MCF 10A (cell line): Measurements from ENCODE around the gene CDKN3. TPM values are rescaled to one million over a fixed set of nuclear protein-coding genes. Genes with fewer than 3 reads are reported as not detected.
"Not testable (repeated sequence)": the region's sequence is repeated elsewhere in the genome, so short reads cannot be mapped to it uniquely, and the experiment has no call there.

Source experiments
- BruUV-seq: library from RNA; stranded (reverse); fragments of 400-500 nt; replicated peaks from 2 replicates; lab custom pipeline; 2021; lab: Mats Ljungman, UMichigan
- CTCF ChIA-PET: fragments of 300-600 bp; sonication (Branson Sonifier 250); formaldehyde crosslinking; extraction: SDS; loops from one replicate; lab custom pipeline; 2021; ENCODE audit warnings: antibody characterized with exemption, inconsistent platforms; lab: Yijun Ruan, JAX
- POLR2A ChIA-PET: fragments of 300-600, 350-650 bp; sonication (Branson Sonifier 250); formaldehyde crosslinking; extraction: SDS; loops from one replicate; lab custom pipeline; 2020; ENCODE audit warnings: antibody characterized with exemption, inconsistent platforms; lab: Yijun Ruan, JAX
- DNase-seq: peaks from one replicate; pipeline ENCODE4 v3.0.0-alpha.2; 2018; ENCODE audit not compliant: unreplicated experiment
- H3K27ac Mint-ChIP-seq: one replicate; pipeline ENCODE4 v1.8.0; 2022; ENCODE audit warnings: mild to moderate bottlenecking, low read depth, mixed read lengths; ENCODE audit not compliant: unreplicated experiment
- H3K27me3 Mint-ChIP-seq: one replicate; pipeline ENCODE4 v1.8.0; 2022; ENCODE audit warnings: mixed read lengths; ENCODE audit not compliant: insufficient read depth, unreplicated experiment
- H3K36me3 Mint-ChIP-seq: one replicate; pipeline ENCODE4 v1.8.0; 2022; ENCODE audit warnings: mild to moderate bottlenecking, moderate library complexity, mixed read lengths; ENCODE audit not compliant: insufficient read depth, unreplicated experiment
- H3K4me1 Mint-ChIP-seq: one replicate; pipeline ENCODE4 v1.8.0; 2022; ENCODE audit warnings: mixed read lengths; ENCODE audit not compliant: insufficient read depth, unreplicated experiment
- H3K4me3 Mint-ChIP-seq: one replicate; pipeline ENCODE4 v1.8.0; 2022; ENCODE audit warnings: mild to moderate bottlenecking, moderate library complexity, mixed read lengths; ENCODE audit not compliant: unreplicated experiment
- H3K9me3 Mint-ChIP-seq: one replicate; pipeline ENCODE4 v1.8.0; 2022; ENCODE audit warnings: mixed read lengths; ENCODE audit not compliant: unreplicated experiment
- intact Hi-C: fragments of 100-400 bp; cut with micrococcal nuclease; formaldehyde crosslinking; loops from 2 replicates; pipeline ENCODE4 v1.14.1; 2022
- total RNA-seq: library from RNA; stranded (reverse); gene quantifications from 2 replicates; pipeline ENCODE4 v1.2.3, GENCODE V29; 2022
- TF ChIP-seq, protein P1 (sequence below): fragments of 200-600 bp; IDR thresholded peaks from one replicate; pipeline ENCODE4 v1.8.0; 2022; ENCODE audit warnings: antibody characterized with exemption, mild to moderate bottlenecking; ENCODE audit not compliant: unreplicated experiment

CDKN3 gene
- total RNA-seq, 1 experiment from 2014 or later = 66.5 TPM

DNA sequence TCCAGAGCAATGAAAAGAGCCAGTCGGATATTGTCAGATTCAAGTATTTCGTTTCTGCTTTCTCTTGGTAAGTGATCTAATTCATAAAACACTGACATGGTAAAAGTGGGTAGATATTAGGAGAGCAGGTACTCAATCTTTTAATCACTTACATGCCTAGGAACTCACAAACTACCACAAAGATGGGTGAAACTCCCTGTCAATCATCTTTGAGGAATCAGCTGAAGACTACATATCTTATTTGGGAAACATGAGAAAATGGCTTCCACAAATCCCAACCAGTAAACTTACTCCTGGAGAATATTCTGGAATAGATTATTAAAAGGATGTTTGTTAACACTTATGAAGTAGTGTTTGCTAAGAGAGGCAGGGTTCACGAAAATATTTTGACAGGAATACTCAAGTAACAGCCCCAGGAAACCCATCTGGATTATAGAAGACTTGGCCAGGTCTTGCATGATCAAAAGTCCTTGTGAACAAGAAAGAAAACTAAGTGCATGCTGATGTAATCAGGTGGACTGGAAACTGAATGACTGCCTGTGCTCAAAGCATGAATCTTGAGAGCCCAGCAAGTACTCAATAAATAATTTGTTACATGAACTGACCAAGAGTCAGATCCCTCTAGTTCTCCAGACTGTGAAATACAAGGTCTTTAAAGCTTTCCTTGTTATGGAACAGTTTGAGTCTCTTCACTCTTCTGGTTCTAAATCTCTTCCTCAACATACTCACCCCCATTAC, 28.9 kb downstream of the CDKN3 start:
- no TSS peak for BruUV-seq
- H3K4me3 Mint-ChIP-seq = no peak overlapping the region
- POLR2A ChIA-PET = no interaction called here
- H3K4me1 Mint-ChIP-seq = peaks cover 2% of the 10 kb centered on the region
- CTCF ChIA-PET = interaction anchor here (0.6 to 0.7 kb wide), 2 partner anchors 18 to 618 kb away, joined by 3 read pairs; no protein-coding TSS in a partner anchor
- TF ChIP-seq, protein P1, sequence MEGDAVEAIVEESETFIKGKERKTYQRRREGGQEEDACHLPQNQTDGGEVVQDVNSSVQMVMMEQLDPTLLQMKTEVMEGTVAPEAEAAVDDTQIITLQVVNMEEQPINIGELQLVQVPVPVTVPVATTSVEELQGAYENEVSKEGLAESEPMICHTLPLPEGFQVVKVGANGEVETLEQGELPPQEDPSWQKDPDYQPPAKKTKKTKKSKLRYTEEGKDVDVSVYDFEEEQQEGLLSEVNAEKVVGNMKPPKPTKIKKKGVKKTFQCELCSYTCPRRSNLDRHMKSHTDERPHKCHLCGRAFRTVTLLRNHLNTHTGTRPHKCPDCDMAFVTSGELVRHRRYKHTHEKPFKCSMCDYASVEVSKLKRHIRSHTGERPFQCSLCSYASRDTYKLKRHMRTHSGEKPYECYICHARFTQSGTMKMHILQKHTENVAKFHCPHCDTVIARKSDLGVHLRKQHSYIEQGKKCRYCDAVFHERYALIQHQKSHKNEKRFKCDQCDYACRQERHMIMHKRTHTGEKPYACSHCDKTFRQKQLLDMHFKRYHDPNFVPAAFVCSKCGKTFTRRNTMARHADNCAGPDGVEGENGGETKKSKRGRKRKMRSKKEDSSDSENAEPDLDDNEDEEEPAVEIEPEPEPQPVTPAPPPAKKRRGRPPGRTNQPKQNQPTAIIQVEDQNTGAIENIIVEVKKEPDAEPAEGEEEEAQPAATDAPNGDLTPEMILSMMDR = no peak
- intact Hi-C loops = no loop called here
- no peaks in the 10 kb centered on the region for H3K27me3 Mint-ChIP-seq
- DNase-seq = no peak
- H3K9me3 Mint-ChIP-seq = no peaks in the 10 kb centered on the region
- H3K36me3 Mint-ChIP-seq = peaks cover 51% of the 10 kb centered on the region
- H3K27ac Mint-ChIP-seq = no peak overlapping the region

- Mint-ChIP-seq H3K27ac (no peak overlapping the region), H3K4me3 (no peak overlapping the region), H3K36me3 (peaks cover 66% of the 10 kb centered on the region), H3K27me3 (no peaks in the 10 kb centered on the region), H3K4me1 (peaks cover 4% of the 10 kb centered on the region), H3K9me3 (no peaks in the 10 kb centered on the region)
- no TSS peak for BruUV-seq
- ChIA-PET POLR2A (interaction anchor here (0.7 to 1.6 kb wide), 4 partner anchors 8 to 60 kb away, joined by 3 to 6 read pairs (median 3); partner anchors contain the start of gene GMFB), CTCF (interaction anchor here (0.6 to 1.6 kb wide), 2 partner anchors 61 to 1533 kb away, joined by 3 to 6 read pairs; no protein-coding TSS in a partner anchor)
- intact Hi-C loops = no loop called here
- TF ChIP-seq, protein P1 = no peak
- DNase-seq = no peak
Observed at GRCh38 chr14:54427871-54428270, 31.1 kb downstream of the CDKN3 start.

- Mint-ChIP-seq H3K27ac (peak overlapping the region; percentile 55), H3K9me3 (no peaks in the 10 kb centered on the region), H3K27me3 (no peaks in the 10 kb centered on the region), H3K36me3 (peaks cover 71% of the 10 kb centered on the region), H3K4me1 (peaks cover 5% of the 10 kb centered on the region), H3K4me3 (no peak overlapping the region)
- BruUV-seq = no TSS peak
- DNase-seq = no peak
- intact Hi-C loops = no loop called here
- CTCF ChIA-PET = interaction anchor here (0.6 to 0.9 kb wide), 2 partner anchors 8 to 24 kb away, joined by 3 to 6 read pairs; no protein-coding TSS in a partner anchor
- TF ChIP-seq, protein P1 = no peak
- POLR2A ChIA-PET = interaction anchor here (0.7 to 1.6 kb wide), 3 partner anchors 10 to 60 kb away, joined by 3 to 6 read pairs (median 3); partner anchors contain the start of gene GMFB
Observed at GRCh38 chr14:54428527-54428926, 31.7 kb downstream of the CDKN3 start.

- intact Hi-C loops = no loop called here
- BruUV-seq = no TSS peak
- TF ChIP-seq, protein P1 = no peak
- peak overlapping the region; percentile 85 for H3K27ac Mint-ChIP-seq
- ChIA-PET POLR2A (interaction anchor here (0.6 to 2.6 kb wide), 11 partner anchors 8 to 997 kb away, joined by 3 to 21 read pairs (median 4); partner anchors contain the start of gene GMFB), CTCF (interaction anchor here (0.6 to 1.3 kb wide), 2 partner anchors 53 to 190 kb away, joined by 3 to 4 read pairs; no protein-coding TSS in a partner anchor)
- H3K9me3 Mint-ChIP-seq = no peaks in the 10 kb centered on the region
- peaks cover 59% of the 10 kb centered on the region for H3K36me3 Mint-ChIP-seq
- H3K4me3 Mint-ChIP-seq = peak overlapping the region; percentile 54
- H3K4me1 Mint-ChIP-seq = peaks cover 43% of the 10 kb centered on the region
- no peaks in the 10 kb centered on the region for H3K27me3 Mint-ChIP-seq
- DNase-seq = peak; percentile 30
Observed at GRCh38 chr14:54435500-54435981, 38.7 kb downstream of the CDKN3 start.

DNA sequence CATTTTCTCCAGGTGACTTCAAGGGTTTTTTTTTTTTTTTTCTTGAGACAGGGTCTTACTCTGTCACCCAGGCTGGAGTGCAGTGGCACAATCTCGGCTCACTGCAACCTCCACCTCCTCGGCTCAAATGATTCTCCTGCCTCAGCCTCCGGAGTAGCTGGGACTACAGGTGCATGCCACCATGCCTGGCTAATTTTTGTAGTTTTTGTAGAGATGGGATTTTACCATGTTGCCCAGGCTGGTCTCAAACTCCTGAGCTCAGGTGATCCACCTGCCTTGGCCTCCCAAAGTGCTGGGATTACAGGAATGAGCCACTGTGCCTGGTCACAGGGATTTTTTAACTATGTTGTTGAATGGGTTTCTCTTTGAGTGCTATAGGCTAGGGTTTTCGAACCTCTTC, 41.1 kb downstream of the CDKN3 start:
- Mint-ChIP-seq H3K4me1 (peaks cover 48% of the 10 kb centered on the region), H3K36me3 (peaks cover 36% of the 10 kb centered on the region)
- H3K27ac Mint-ChIP-seq, BruUV-seq, H3K27me3 Mint-ChIP-seq, DNase-seq, H3K9me3 Mint-ChIP-seq, intact Hi-C loops, H3K4me3 Mint-ChIP-seq: not testable (repeated sequence)
- POLR2A ChIA-PET = interaction anchor here (0.6 to 6.0 kb wide), 11 partner anchors 8 to 936 kb away, joined by 3 to 58 read pairs (median 4); partner anchors contain the start of genes CDKN3, CGRRF1 and GMFB
- CTCF ChIA-PET = interaction anchor here (0.6 to 0.7 kb wide), 5 partner anchors 41 to 1484 kb away, joined by 3 read pairs; partner anchors contain the start of gene CDKN3
